ENCODE measurements around the gene CHRNA9. TPM values are rescaled to one million over a fixed set of nuclear protein-coding genes. Genes with fewer than 3 reads are reported as not detected.

Gene CHRNA9
- polyA plus RNA-seq, 1 of the 3 experiments (the other 2 are of a cell fraction): 0.05 TPM

- H3K9me2 ChIP-seq: no peaks in the 10 kb centered on the region
- H3K4me3 ChIP-seq (ENCODE audit: low read depth in 2 of 2, low read length in 1 of 2): no peak overlapping the region
- H3K27ac ChIP-seq (ENCODE audit: low read depth in 2 of 2, low read length in 1 of 2): no peak overlapping the region
- H4K20me1 ChIP-seq (ENCODE audit: insufficient read depth): no peaks in the 10 kb centered on the region
- no peak for TF ChIP-seq FOXJ3 (CRISPR knock-in tag; IDR thresholded peaks at IDR 0.05)
- TF ChIP-seq TAF1 (IDR thresholded peaks at IDR 0.05; ENCODE audit: borderline replicate concordance, low read depth, low read length): no peak
- TF ChIP-seq GATA2 (CRISPR knock-in tag; IDR thresholded peaks at IDR 0.05): no peak
- TF ChIP-seq FOXM1 (IDR thresholded peaks at IDR 0.05; ENCODE audit: low read depth): no peak
- TF ChIP-seq TCF12 (IDR thresholded peaks at IDR 0.05): no peak
- no peak for TF ChIP-seq JUND (IDR thresholded peaks at IDR 0.05)
- TF ChIP-seq FOSL2 (IDR thresholded peaks at IDR 0.05; ENCODE audit: borderline replicate concordance, low read depth): no peak
- TF ChIP-seq GABPA (IDR thresholded peaks at IDR 0.05; ENCODE audit: low read depth): no peak
- no peak for TF ChIP-seq CHD2 (IDR thresholded peaks at IDR 0.05; ENCODE audit: low read length, partially characterized antibody)
- TF ChIP-seq, protein P1, sequence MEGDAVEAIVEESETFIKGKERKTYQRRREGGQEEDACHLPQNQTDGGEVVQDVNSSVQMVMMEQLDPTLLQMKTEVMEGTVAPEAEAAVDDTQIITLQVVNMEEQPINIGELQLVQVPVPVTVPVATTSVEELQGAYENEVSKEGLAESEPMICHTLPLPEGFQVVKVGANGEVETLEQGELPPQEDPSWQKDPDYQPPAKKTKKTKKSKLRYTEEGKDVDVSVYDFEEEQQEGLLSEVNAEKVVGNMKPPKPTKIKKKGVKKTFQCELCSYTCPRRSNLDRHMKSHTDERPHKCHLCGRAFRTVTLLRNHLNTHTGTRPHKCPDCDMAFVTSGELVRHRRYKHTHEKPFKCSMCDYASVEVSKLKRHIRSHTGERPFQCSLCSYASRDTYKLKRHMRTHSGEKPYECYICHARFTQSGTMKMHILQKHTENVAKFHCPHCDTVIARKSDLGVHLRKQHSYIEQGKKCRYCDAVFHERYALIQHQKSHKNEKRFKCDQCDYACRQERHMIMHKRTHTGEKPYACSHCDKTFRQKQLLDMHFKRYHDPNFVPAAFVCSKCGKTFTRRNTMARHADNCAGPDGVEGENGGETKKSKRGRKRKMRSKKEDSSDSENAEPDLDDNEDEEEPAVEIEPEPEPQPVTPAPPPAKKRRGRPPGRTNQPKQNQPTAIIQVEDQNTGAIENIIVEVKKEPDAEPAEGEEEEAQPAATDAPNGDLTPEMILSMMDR (IDR thresholded peaks at IDR 0.05): no peak
- no peak overlapping the region for H2AFZ ChIP-seq (ENCODE audit: low read depth)
- H3K4me1 ChIP-seq (ENCODE audit: control insufficient read depth in 1 of 2, insufficient read depth in 2 of 2, low read depth in 1 of 2, low read length in 1 of 2): peaks cover 0 to 2% of the 10 kb centered on the region in 2 experiments; a peak in 1 of 4 replicates
- H3F3A ChIP-seq (replicated peaks; ENCODE audit: insufficient read depth): no peaks in the 10 kb centered on the region
- no peaks in the 10 kb centered on the region for H3K36me3 ChIP-seq (replicated peaks in 1 of 2; ENCODE audit: control insufficient read depth in 1 of 2, insufficient read depth in 2 of 2, low read length in 1 of 2)
- H3K4me2 ChIP-seq: no peak overlapping the region
- H3K27me3 ChIP-seq (ENCODE audit: insufficient read depth): no peaks in the 10 kb centered on the region
- ChIA-PET POLR2A (no interaction called here), CTCF (interaction anchor here (0.7 to 7.1 kb wide), 9 partner anchors 8 to 1124 kb away, joined by 3 to 44 read pairs (median 4); partner anchors contain the start of gene N4BP2)
- no peak overlapping the region for H3K9ac ChIP-seq
- H3K9me3 ChIP-seq: no peaks in the 10 kb centered on the region
- no peaks in the 10 kb centered on the region for H3K79me2 ChIP-seq (ENCODE audit: insufficient read depth)
- WGBS (ENCODE audit: low lambda C conversion rate): 79% methylated on average over 4 of the region's 4 CpGs
- DNase-seq: no peak
Measured at GRCh38 chr4:40308528-40309122, 26.5 kb upstream of the CHRNA9 start.

DNA sequence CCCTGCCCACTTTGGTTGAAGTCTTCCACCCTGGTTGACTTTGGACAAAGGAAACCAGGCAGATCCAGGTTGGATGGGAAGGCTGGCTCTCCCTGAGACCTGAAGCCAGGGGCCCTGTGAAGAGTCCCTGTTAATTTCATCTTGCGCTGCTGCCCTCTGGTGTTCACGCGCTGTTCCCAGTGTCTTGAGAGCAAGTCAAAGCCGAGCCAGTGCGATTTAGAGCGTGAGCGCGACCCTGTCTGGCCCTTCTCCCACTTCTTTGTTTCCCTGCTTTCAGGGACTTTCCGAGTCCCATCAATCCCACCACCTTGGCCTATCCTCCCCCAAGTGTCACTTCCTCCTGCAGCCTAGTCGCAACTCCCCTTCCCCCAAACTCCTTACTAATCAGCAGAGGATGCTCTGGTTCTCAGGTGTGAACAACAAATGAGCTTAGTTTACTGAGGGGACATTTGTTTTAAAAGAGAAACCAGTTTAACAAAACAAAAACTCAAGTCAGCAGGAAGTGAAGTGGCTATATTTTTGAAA lies 25.8 kb upstream of the CHRNA9 start:
- Histone ChIP-seq H3K9me3 (no peaks in the 10 kb centered on the region), H3K27ac (ENCODE audit: low read depth in 2 of 2, low read length in 1 of 2) (no peak overlapping the region), H3K36me3 (replicated peaks in 1 of 2; ENCODE audit: control insufficient read depth in 1 of 2, insufficient read depth in 2 of 2, low read length in 1 of 2) (no peaks in the 10 kb centered on the region), H3K79me2 (ENCODE audit: insufficient read depth) (no peaks in the 10 kb centered on the region), H3K4me1 (ENCODE audit: control insufficient read depth in 1 of 2, insufficient read depth in 2 of 2, low read depth in 1 of 2, low read length in 1 of 2) (peaks cover 0 to 2% of the 10 kb centered on the region in 2 experiments; a peak in 1 of 4 replicates), H3K4me3 (ENCODE audit: low read depth in 2 of 2, low read length in 1 of 2) (peak overlapping the region; percentile 13 to 32; a peak in 2 of 4 replicates), H4K20me1 (ENCODE audit: insufficient read depth) (no peaks in the 10 kb centered on the region), H3F3A (replicated peaks; ENCODE audit: insufficient read depth) (no peaks in the 10 kb centered on the region), H3K9me2 (no peaks in the 10 kb centered on the region), H2AFZ (ENCODE audit: low read depth) (peak overlapping the region; percentile 61), H3K27me3 (ENCODE audit: insufficient read depth) (no peaks in the 10 kb centered on the region), H3K4me2 (peak overlapping the region; percentile 57), H3K9ac (no peak overlapping the region)
- ChIA-PET CTCF (interaction anchor here (0.5 to 7.1 kb wide), 34 partner anchors 8 to 1125 kb away, joined by 3 to 54 read pairs (median 4); partner anchors contain the start of genes CHRNA9 and N4BP2), POLR2A (interaction anchor here (1.0 kb wide), 1 partner anchor 253 kb away, joined by 4 read pairs; the partner anchor contains the start of gene N4BP2)
- DNase-seq: peak; percentile 70
- WGBS (ENCODE audit: low lambda C conversion rate): 7% methylated on average over 9 of the region's 10 CpGs
- TF ChIP-seq, protein P1 (IDR thresholded peaks at IDR 0.05): peak; percentile 90
- TF ChIP-seq NRF1 (IDR thresholded peaks at IDR 0.05; ENCODE audit: low read depth, low read length) (no peak), RAD21 (IDR thresholded peaks at IDR 0.05; ENCODE audit: low read length) (peak; percentile 84), FOXM1 (IDR thresholded peaks at IDR 0.05; ENCODE audit: low read depth) (no peak), SMC3 (IDR thresholded peaks at IDR 0.05; ENCODE audit: low read depth, low read length) (peak; percentile 97), CHD2 (IDR thresholded peaks at IDR 0.05; ENCODE audit: low read length, partially characterized antibody) (no peak), RFX5 (IDR thresholded peaks at IDR 0.05; ENCODE audit: low read length) (no peak), YY1 (IDR thresholded peaks at IDR 0.05; ENCODE audit: low read depth) (no peak), ELF1 (IDR thresholded peaks at IDR 0.05) (no peak)
- TF ChIP-seq, protein P2, sequence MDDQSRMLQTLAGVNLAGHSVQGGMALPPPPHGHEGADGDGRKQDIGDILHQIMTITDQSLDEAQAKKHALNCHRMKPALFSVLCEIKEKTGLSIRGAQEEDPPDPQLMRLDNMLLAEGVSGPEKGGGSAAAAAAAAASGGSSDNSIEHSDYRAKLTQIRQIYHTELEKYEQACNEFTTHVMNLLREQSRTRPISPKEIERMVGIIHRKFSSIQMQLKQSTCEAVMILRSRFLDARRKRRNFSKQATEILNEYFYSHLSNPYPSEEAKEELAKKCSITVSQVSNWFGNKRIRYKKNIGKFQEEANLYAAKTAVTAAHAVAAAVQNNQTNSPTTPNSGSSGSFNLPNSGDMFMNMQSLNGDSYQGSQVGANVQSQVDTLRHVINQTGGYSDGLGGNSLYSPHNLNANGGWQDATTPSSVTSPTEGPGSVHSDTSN (IDR thresholded peaks at IDR 0.05): no peak
- TF ChIP-seq, protein P3, sequence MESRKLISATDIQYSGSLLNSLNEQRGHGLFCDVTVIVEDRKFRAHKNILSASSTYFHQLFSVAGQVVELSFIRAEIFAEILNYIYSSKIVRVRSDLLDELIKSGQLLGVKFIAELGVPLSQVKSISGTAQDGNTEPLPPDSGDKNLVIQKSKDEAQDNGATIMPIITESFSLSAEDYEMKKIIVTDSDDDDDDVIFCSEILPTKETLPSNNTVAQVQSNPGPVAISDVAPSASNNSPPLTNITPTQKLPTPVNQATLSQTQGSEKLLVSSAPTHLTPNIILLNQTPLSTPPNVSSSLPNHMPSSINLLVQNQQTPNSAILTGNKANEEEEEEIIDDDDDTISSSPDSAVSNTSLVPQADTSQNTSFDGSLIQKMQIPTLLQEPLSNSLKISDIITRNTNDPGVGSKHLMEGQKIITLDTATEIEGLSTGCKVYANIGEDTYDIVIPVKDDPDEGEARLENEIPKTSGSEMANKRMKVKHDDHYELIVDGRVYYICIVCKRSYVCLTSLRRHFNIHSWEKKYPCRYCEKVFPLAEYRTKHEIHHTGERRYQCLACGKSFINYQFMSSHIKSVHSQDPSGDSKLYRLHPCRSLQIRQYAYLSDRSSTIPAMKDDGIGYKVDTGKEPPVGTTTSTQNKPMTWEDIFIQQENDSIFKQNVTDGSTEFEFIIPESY (IDR thresholded peaks at IDR 0.05; ENCODE audit: borderline replicate concordance, low read depth): no peak
- TF ChIP-seq, protein P4, sequence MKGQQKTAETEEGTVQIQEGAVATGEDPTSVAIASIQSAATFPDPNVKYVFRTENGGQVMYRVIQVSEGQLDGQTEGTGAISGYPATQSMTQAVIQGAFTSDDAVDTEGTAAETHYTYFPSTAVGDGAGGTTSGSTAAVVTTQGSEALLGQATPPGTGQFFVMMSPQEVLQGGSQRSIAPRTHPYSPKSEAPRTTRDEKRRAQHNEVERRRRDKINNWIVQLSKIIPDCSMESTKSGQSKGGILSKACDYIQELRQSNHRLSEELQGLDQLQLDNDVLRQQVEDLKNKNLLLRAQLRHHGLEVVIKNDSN (IDR thresholded peaks at IDR 0.05; ENCODE audit: borderline replicate concordance, low read depth): no peak
